Measurements from ENCODE around the gene GDF2. TPM values are rescaled to one million over a fixed set of nuclear protein-coding genes. Genes with fewer than 3 reads are reported as not detected.

Gene GDF2
- total RNA-seq, 2 donors from 2014 or later = 0.16 TPM; not detected in 1

- Histone ChIP-seq H3K4me3 (no peak overlapping the region), H3K27me3 (no peaks in the 10 kb centered on the region), H3K4me1 (no peaks in the 10 kb centered on the region), H3K36me3 (no peaks in the 10 kb centered on the region), H3K9me3 (no peaks in the 10 kb centered on the region), H3K27ac (no peak overlapping the region)
- DNase-seq (ENCODE audit: low spot score) = no peak
- no peak for TF ChIP-seq CTCF (IDR thresholded peaks at IDR 0.05)
Measured at GRCh38 chr10:47339759-47340607, 17.7 kb downstream of the GDF2 start.

DNA sequence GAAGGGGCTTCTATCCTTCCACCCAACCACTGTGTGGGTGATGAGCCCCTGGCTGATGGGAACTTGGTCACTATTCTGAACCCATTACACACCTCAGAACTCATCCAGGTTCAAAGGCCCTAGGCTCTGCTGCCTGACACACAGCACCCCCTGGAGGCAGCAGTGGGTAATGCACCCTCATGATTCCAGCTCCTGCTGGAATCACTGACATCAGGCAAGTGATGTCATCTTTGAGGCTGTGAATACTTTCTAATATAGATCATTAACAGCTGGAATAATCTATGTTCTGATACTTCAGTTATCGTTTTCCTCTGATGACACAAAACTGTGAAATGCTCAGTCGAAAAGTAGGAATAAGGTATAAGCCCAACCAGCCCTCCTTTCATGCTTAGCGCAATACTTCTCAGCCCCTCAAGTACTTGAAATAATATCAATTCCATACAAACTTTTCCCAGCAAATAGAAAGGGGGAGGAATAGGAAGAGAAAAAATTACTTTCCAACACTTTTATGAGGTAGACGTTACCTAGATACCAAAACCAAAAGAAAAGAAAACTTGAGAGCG lies 18.4 kb downstream of the GDF2 start:
- Histone ChIP-seq H3K4me1 (no peaks in the 10 kb centered on the region), H3K9me3 (no peaks in the 10 kb centered on the region), H3K4me3 (no peak overlapping the region), H3K27ac (no peak overlapping the region), H3K27me3 (no peaks in the 10 kb centered on the region), H3K36me3 (no peaks in the 10 kb centered on the region)
- TF ChIP-seq CTCF (IDR thresholded peaks at IDR 0.05) = peak; percentile 94 to 95
- peak; percentile 70 for DNase-seq (ENCODE audit: low spot score)

DNA sequence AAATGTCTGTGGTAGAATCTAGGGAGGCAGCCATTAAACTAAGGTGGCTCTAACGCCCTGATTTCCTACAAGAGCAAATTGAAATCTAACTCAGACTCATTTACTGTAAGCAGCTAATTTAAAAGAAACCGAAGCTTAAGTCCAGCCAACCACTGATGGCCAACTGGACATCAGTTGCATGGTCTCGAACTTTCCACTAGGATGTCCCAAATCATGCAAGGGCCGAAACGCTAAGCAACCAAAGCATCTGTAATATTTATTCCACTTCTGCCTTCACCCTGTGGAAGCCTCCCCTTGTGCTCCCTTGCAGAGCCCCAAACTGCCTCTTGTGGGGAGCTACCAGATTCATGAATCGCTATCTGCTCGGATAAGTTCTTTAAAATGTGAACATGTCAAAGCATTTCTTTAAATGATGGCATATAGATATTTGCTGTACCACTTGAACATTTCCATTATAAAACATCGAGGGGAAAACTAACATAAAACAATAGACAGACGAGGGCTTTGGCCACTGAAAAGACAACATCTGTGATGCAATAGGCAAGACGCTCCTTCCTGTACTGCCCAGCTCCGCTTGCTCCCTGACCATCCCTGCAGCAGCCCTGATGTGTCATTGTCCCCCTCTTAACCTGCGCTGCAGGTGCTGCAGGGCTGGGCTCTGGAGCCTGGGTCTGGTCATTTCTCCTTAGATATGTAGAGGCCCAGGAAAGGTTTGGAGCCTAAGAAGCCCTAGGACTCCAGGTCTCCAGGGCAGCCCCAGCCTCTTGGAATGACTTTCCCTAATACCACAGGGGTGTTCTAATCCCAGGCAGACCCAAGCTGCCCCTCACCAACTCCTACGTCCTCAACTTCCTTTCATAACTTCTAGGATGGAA lies 23.0 kb downstream of the GDF2 start:
- Histone ChIP-seq H3K4me3 (no peak overlapping the region), H3K36me3 (no peaks in the 10 kb centered on the region), H3K27ac (no peak overlapping the region), H3K4me1 (no peaks in the 10 kb centered on the region), H3K9me3 (no peaks in the 10 kb centered on the region), H3K27me3 (no peaks in the 10 kb centered on the region)
- DNase-seq (ENCODE audit: low spot score) = no peak
- TF ChIP-seq CTCF (IDR thresholded peaks at IDR 0.05) = no peak

DNA sequence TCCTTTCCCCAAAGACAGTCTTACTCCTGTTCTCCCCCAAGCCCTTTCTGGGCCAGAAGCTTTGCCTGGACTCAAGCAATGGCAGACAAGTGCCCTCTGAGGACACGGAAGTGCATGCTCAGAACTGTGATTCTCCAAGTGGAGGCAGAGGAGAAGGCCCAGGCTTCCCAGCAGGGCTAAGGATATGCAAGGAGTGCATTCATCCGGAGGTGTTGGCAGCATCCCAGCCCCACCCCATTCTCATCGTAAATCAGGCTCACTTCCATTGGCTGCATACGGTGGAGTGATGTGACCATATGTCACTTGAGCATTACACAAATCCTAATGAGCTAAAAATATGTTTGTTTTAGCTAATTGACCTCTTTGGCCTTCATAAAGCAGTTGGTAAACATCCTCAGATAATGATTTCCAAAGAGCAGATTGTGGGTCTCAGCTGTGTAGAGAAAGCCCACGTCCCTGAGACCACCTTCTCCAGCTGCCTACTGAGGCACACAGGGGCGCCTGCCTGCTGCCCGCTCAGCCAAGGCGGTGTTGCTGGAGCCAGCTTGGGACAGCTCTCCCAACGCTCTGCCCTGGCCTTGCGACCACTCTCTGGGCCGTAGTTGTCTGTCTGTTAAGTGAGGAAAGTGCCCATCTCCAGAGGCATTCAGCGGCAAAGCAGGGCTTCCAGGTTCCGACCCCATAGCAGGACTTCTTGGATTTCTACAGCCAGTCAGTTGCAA lies 24.5 kb downstream of the GDF2 start:
- TF ChIP-seq CTCF (IDR thresholded peaks at IDR 0.05) = no peak
- no peak for DNase-seq (ENCODE audit: low spot score)
- Histone ChIP-seq H3K27ac (no peak overlapping the region), H3K4me3 (no peak overlapping the region), H3K27me3 (no peaks in the 10 kb centered on the region), H3K4me1 (no peaks in the 10 kb centered on the region), H3K9me3 (no peaks in the 10 kb centered on the region), H3K36me3 (no peaks in the 10 kb centered on the region)

- no peak overlapping the region for H3K27ac ChIP-seq
- H3K9me3 ChIP-seq = no peaks in the 10 kb centered on the region
- DNase-seq (ENCODE audit: low spot score) = no peak
- H3K4me1 ChIP-seq = no peaks in the 10 kb centered on the region
- H3K36me3 ChIP-seq = no peaks in the 10 kb centered on the region
- no peak for TF ChIP-seq CTCF (IDR thresholded peaks at IDR 0.05)
- H3K4me3 ChIP-seq = no peak overlapping the region
- no peaks in the 10 kb centered on the region for H3K27me3 ChIP-seq
Measured at GRCh38 chr10:47347303-47347675, 25.0 kb downstream of the GDF2 start.

Measured in right atrium auricular region (tissue), 2 donors.